Measurements from ENCODE around the gene CAMK2A.

CAMK2A gene

DNA sequence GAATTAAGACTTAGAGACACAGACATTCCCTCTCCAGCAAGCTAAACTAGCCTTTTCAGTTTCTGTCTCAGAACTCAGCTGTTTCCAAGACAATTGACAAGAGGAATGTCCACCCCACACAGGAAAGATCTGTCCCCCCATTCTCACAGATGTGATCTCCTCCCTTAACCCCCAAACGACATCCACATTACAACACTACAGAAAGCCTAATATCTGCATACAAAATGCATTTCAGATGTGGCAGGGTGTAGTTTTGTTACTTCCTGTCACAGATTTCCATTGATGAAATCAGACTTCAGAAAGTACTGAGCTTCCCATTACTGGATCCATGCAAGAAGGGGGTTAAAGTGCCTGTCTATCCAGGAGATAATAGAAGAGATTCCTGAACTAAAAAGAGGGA, 16.0 kb upstream of the CAMK2A start:
- DNase-seq (ENCODE audit: low read depth) = no peak
- no peak overlapping the region for H3K4me3 ChIP-seq (ENCODE audit: low read depth, low read length)
- TF ChIP-seq, protein P1, sequence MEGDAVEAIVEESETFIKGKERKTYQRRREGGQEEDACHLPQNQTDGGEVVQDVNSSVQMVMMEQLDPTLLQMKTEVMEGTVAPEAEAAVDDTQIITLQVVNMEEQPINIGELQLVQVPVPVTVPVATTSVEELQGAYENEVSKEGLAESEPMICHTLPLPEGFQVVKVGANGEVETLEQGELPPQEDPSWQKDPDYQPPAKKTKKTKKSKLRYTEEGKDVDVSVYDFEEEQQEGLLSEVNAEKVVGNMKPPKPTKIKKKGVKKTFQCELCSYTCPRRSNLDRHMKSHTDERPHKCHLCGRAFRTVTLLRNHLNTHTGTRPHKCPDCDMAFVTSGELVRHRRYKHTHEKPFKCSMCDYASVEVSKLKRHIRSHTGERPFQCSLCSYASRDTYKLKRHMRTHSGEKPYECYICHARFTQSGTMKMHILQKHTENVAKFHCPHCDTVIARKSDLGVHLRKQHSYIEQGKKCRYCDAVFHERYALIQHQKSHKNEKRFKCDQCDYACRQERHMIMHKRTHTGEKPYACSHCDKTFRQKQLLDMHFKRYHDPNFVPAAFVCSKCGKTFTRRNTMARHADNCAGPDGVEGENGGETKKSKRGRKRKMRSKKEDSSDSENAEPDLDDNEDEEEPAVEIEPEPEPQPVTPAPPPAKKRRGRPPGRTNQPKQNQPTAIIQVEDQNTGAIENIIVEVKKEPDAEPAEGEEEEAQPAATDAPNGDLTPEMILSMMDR (conservative IDR thresholded peaks at IDR 0.05; ENCODE audit: low read depth, low read length) = no peak

DNA sequence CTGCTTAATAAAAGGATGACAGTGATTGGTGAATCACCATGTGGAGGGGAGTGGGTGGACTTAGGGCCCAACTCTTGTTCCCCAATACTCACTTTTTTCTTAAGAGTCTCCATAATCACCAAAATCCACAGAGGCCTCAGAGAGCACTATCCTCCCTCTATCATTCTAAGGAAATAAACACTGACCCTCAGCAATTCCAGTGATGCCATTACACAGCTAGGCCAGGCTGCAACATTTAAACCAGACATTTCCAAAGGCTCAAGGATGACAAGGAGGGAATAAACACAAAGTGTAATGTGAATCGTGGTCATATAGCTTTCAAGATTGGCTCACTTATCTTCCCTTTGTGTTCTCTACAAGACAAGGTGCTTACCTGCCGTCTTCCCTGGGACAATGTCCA, 15.5 kb upstream of the CAMK2A start:
- TF ChIP-seq, protein P1 (conservative IDR thresholded peaks at IDR 0.05; ENCODE audit: low read depth, low read length) = no peak
- H3K4me3 ChIP-seq (ENCODE audit: low read depth, low read length) = no peak overlapping the region
- DNase-seq (ENCODE audit: low read depth) = no peak

DNA sequence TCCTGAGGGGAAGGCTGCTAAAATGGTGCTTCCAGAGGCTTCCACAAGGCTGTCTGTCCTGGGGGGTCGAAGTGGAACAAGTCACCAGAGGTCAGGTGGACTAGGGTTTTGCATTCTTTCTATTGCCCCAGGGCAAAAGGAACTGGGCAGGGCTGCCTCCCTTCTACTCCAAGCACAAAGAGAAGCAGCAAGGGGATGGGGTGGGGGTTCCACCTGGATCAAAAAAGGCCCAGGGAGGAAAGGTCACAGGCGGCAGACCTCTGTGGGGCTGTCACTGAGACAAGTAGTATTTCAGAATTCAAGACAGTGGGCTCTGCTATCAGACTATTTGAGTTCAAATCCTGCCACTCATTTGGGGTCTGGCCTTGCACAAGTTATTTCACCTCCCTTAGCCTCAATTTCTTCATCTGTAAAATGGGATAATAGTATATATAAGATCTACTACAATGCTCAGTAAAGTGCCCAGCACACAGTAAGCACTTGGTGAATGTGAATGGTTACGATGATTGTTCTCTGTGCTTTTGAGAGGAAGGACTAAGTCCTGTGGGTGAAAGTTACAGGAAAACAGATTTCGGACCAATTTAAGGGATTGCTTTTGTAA, 15.0 kb upstream of the CAMK2A start:
- H3K4me3 ChIP-seq (ENCODE audit: low read depth, low read length) = no peak overlapping the region
- TF ChIP-seq, protein P1 (conservative IDR thresholded peaks at IDR 0.05; ENCODE audit: low read depth, low read length) = no peak
- no peak for DNase-seq (ENCODE audit: low read depth)

DNA sequence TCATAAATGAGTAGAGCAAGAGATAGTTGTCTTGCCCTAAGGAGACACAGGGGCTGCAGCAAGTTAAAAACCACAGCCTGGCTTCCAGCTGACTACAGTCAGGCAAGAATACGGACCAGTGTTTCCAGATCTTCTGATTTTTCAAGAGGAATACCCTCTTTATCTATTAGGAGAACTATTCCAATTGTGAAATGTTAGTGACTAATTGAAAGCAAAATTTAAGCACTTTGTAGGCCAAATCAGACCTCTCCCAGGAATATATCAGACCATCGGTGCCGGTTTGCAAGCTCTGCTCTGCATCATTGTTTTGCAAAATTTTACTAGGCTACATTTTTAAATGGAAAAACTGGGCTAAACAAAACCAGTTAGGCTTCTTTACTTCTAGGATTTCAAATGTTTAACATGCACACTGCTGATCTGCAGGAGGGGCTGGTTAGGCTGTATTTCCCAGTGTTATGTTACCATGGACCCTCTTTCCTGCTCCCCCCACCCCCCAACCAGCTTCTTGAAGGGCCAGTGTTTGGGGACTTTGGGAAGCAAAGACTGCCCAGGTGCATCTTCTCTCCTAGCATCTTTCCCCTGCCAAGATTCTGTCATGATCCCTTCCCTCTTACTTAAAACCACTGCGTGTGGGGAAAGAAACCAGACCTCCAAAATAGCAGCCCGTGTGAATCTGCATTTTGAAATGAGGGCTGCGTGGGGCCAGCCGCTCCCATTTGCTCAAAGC, 14.2 kb upstream of the CAMK2A start:
- TF ChIP-seq, protein P1 (conservative IDR thresholded peaks at IDR 0.05; ENCODE audit: low read depth, low read length) = no peak
- H3K4me3 ChIP-seq (ENCODE audit: low read depth, low read length) = no peak overlapping the region
- DNase-seq (ENCODE audit: low read depth) = no peak

DNA sequence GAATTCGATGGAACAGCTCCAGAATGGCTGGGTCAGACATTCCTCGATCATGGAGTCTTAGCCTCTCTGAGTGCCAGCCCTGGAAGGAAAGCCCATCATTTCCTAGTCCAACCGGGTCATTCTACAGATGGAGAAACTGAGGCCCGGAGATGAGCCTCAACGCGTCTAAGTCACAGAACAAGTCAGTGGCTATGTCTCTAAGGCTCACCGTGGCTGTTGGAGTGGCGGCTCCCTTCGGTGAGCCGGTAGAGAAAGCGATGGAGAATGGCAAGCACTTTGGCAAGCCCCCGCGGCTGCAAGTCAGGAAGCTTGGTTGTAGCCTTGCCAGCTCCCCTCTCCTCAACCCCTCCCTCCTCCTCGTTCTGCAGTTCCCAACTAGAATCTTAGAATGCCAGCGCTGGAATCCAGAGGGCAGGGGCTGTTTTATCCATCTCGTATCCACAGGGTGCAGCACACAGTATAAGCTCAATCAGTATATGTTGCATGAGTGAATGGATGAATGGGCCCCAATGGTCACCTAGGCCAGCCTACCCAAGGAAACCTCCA, 13.6 kb upstream of the CAMK2A start:
- DNase-seq (ENCODE audit: low read depth) = no peak
- H3K4me3 ChIP-seq (ENCODE audit: low read depth, low read length) = peak overlapping the region; percentile 56
- TF ChIP-seq, protein P1 (conservative IDR thresholded peaks at IDR 0.05; ENCODE audit: low read depth, low read length) = no peak

DNA sequence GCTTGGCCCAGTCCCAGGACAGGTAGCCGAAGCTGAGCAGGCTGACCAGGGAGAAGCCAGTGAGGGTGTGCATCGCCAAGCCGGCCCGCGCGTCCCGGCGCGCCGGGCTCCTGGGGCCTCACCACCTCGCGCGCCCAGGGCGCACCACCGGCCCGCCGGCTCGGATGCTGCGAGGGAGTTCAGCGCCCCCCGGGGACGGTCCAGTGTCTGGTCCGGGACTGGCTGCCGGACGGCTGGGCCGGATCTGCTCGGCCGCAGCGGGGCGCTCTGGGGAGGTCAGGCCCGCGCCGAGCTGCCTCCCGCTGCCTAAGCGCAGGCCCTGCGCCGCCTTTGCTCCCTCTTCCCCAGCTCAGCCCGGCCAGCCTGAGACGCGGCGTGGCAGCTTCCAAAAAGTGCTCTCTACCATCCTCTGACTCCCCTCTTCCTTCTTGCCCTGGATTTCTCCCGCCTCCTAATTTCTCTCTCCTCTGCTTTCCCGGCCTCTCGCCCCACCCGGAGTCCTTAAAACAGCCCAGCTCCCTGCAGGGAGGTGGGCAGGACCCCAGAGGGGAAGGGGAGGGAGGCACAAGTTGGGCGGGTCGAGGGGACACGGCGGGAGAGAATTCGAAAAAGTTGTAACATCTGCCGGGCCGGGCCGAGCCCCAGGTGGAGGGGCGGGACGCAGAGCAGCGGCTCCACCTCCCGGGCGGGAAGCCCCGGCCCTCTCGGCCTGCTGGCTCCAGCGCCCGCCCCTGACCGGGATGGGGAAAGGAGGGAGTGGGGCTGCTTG, 12.9 kb upstream of the CAMK2A start, which contains the start of gene ARSI:
ARSI (minus strand) TSS at position 605 of the 769 bp plus-strand sequence; CDS start at position 73, 532 bp downstream.
- peak within 1 kb of the TSS; percentile 56 for H3K4me3 ChIP-seq (ENCODE audit: low read depth, low read length)
- peak; percentile 50 for DNase-seq (ENCODE audit: low read depth)
- TF ChIP-seq, protein P1 (conservative IDR thresholded peaks at IDR 0.05; ENCODE audit: low read depth, low read length) = no peak

Measured in choroid plexus epithelial cell (primary cell).